ELR (cell line): ENCODE measurements around the gene DDX17.
"Not testable (repeated sequence)": the region's sequence is repeated elsewhere in the genome, so short reads cannot be mapped to it uniquely, and the experiment has no call there.

ENCODE experiments used
- DNase-seq: peaks from one replicate; pipeline ENCODE4 v3.0.0-alpha.2; 2015; ENCODE audit warnings: low read depth

DDX17 gene

GRCh38 chr22:38491707-38492348, 14.3 kb downstream of the DDX17 start:
- DNase-seq, result no peak

- DNase-seq, result no peak
Observed at GRCh38 chr22:38490915-38491314, 15.2 kb downstream of the DDX17 start.

- no peak for DNase-seq
Observed at GRCh38 chr22:38490475-38490874, 15.6 kb downstream of the DDX17 start.

GRCh38 chr22:38489561-38490145, 16.5 kb downstream of the DDX17 start:
- no peak for DNase-seq

- no peak for DNase-seq
Observed at GRCh38 chr22:38489142-38489541, 17.0 kb downstream of the DDX17 start.

GRCh38 chr22:38487946-38488345, 18.2 kb downstream of the DDX17 start:
- DNase-seq, result no peak

GRCh38 chr22:38485783-38486182, 20.3 kb downstream of the DDX17 start:
- no peak for DNase-seq

- DNase-seq, result no peak
Observed at GRCh38 chr22:38484244-38484643, 21.9 kb downstream of the DDX17 start.

GRCh38 chr22:38482662-38483308, 23.3 kb downstream of the DDX17 start:
- DNase-seq, result no peak

GRCh38 chr22:38481871-38482332, 24.2 kb downstream of the DDX17 start:
- DNase-seq, result no peak

- DNase-seq, result no peak
Observed at GRCh38 chr22:38481162-38481870, 24.8 kb downstream of the DDX17 start.

- no peak for DNase-seq
Observed at GRCh38 chr22:38479096-38479837, 26.8 kb downstream of the DDX17 start.

- no peak for DNase-seq
Observed at GRCh38 chr22:38477585-38477984, 28.5 kb downstream of the DDX17 start.

- no peak for DNase-seq
Observed at GRCh38 chr22:38474003-38474607, 32.0 kb downstream of the DDX17 start.

- DNase-seq, result no peak
Observed at GRCh38 chr22:38471237-38471636, 34.9 kb downstream of the DDX17 start.

GRCh38 chr22:38470179-38470578, 35.9 kb downstream of the DDX17 start:
- DNase-seq, result not testable (repeated sequence)

GRCh38 chr22:38469306-38469781, 36.8 kb downstream of the DDX17 start:
- DNase-seq, result no peak

GRCh38 chr22:38468443-38469305, 37.4 kb downstream of the DDX17 start:
- peak; percentile 44 for DNase-seq

- DNase-seq, result peak; percentile 85
Observed at GRCh38 chr22:38467904-38468442, 38.1 kb downstream of the DDX17 start, which contains the start of gene KDELR3. KDELR3 (plus strand) TSS chr22:38468096; CDS start chr22:38468234, 138 bp downstream.

GRCh38 chr22:38467438-38467903, 38.6 kb downstream of the DDX17 start:
- DNase-seq, result no peak
